ENCODE data around the gene FBRSL1.
"Not testable (repeated sequence)": the region's sequence is repeated elsewhere in the genome, so short reads cannot be mapped to it uniquely, and the experiment has no call there.

The FBRSL1 gene

DNA sequence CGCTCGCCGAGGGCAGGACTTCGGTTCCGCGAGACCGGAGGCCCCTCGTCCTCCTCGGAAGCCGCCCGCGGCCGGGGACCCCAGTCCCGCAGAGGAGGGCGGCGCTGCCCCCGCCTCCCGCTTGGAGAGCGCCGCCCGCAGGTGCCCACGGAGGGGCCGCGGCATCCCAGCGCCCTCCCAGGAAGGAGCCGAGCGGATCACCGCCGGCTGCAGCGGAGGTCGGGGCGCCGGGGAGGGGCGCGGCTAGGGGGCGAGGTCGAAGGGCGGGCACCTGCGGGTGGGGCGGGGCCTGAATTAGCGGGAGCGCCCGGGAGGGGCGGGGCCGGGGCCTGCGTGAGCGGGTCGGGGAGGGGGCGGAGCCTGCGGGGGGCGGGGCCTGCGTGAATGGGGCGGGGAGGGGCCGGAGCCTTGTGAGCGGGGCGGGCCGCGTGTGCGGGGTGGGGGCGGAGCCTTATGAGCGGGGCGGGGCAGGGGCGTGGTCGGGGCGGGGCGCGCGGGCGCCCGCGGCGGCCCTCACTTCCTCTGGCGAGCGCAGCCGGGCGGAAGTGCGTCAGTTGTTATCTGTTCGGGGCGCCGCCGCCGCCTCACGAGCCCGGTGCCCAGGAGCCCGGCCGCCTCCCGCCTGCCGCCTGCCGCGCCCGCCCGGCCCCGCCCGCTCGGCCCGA, at the start of gene FBRSL1:
FBRSL1 (plus strand) TSS at position 550 of the 665 bp plus-strand sequence.
- peak; percentile 68 to 96 (median 90) for DNase-seq
- intact Hi-C loops (cut with DNase I) = loop anchor here (5.0 kb wide), 1 partner anchor 38 kb away; no protein-coding TSS in a partner anchor

- intact Hi-C loops (cut with DNase I); DNase-seq: not testable (repeated sequence)
Observed at GRCh38 chr12:132440420-132440819, 49.5 kb upstream of the FBRSL1 start.

DNA sequence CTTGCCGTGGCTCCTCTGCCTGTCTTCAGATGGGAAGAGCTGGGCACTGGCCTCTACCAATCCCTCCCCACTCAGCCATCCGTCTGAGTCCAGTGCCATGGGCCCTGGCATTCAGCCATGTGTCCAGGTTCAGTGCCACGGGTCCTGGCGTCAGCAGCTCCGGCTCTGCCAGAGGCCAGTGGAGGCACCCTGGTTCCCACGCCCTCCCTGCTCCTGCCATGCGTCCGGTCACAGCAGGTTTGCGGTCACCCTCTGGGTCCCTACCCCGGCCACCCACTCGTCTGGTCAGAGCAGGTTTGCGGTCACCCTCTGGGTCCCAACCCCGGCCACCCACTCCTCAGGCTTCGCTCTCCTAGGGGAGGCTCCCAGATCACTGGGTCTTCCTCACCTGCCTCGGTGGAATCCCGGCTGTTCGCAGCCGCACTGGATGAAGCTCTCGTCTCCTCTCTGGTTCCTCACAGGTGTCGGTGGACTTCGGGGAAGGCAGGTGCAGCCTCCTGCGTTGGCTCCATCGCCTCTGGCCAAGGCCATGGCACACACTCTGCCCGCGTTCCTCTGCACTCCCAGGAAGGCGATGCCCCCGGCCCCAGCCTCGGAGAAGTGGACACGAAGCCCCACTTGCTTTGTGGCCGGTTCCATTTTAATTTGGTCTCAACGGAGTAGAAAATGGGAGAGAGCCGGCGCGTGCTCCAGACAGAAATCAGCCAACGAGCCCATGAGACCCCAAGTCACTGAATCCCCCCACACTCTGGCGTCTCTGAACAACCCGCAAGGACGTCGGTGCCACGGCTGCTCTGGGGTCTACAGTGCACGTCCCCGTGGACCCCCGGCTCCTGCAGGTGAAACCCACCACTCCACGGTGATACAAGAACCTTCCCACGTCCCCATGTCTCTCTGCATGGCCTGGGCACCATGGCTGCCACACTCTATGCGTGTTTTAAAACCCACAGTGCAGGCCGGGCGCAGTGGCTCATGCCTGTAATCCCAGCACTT, 47.8 kb upstream of the FBRSL1 start:
- intact Hi-C loops (cut with DNase I) = no loop called here
- peak in 1 of 42 donors; percentile 20 for DNase-seq

DNA sequence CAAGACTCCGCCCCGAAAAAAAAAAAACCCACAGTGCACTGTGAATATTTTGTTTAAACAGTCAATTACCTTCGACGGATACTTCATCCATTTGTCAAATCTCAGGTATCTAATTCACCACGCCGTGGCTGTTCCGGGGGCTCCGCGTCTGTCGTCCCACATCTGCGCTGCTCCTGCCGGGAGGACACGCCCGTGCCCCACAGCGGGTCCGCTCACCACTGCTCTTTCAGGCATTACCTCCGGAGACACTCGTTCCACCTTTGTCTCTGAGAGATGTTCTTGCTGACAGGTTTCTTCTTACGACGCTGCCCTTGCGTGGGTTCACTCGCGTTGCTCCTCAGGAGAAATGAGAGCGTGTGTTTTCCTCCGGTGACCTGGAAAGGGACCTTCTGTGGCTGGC, 46.9 kb upstream of the FBRSL1 start:
- no peak for DNase-seq
- intact Hi-C loops (cut with DNase I) = no loop called here

- no peak for DNase-seq
- intact Hi-C loops (cut with DNase I) = no loop called here
Observed at GRCh38 chr12:132444283-132444682, 45.7 kb upstream of the FBRSL1 start.

- intact Hi-C loops (cut with DNase I) = no loop called here
- peak in 16 of 42 donors; percentile 20 to 54 (median 35) for DNase-seq
Observed at GRCh38 chr12:132444957-132445883, 44.7 kb upstream of the FBRSL1 start.

DNA sequence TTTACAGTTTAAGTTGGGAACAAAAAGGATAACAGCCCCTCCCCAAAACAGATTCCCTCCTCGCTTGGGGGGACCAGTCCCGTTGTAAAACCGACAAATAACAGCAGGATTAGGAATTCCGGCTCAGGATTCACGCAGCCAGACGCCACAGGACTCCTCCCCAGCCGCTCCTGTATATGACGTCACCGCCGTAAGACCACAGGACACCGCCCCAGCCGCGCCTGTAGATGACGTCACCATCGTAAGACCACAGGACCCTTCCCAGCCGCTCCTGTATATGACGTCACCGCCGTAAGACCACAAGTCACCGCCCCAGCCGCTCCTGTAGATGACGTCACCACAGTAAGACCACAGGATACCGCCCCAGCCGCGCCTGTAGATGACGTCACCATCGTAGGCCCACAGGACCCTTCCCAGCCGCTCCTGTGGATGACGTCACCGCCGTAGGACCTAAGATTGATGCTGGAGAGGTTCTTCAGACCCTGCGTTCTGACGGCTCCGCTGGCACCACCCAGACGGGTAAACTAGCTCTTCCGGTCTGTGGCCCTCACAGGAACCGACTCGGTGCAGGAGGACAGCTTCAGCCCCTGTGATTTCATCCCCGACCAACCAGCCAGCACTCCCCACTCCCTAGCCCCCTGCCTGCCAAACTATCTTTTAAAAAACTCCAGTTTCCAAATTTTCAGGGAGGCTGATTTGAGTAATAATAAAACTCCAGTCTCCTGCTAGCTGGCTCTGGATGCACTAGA, 43.9 kb upstream of the FBRSL1 start:
- DNase-seq = peak in 3 of 42 donors; percentile 40 to 59 (median 55)
- intact Hi-C loops (cut with DNase I) = no loop called here

DNA sequence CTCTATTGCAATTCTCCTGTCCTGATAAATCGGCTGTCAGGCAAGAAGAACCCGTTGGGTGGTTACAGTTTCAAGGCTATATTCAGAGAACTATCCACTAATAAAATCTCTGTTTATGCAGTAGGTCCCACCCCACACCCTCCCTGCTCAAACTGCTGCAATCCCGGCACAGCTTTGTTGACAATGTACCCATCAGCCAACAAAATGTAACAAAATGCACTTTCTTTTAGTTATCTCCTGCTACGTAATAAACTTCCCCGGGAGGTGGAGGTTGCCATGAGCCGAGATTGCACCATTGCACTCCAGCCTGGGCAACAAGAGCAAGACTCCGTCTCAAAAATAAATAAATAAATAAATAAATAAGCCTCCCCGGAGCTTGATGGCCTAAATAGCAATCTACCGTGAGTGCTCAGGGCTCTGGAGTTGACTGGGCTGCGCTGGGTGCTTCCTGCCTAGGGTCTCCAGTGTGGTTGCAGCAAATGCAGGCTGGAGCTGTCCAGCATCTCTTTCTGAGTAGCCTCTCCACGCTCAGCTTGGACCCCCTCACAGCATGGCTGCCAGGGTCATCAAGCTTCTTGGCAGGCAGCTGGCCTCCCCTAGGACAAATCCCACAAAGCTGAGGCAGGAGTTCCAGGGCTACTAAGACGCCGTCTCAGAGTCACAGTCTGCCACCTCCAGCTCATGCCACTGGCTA, 43.2 kb upstream of the FBRSL1 start:
- DNase-seq = no peak
- intact Hi-C loops (cut with DNase I) = no loop called here

DNA sequence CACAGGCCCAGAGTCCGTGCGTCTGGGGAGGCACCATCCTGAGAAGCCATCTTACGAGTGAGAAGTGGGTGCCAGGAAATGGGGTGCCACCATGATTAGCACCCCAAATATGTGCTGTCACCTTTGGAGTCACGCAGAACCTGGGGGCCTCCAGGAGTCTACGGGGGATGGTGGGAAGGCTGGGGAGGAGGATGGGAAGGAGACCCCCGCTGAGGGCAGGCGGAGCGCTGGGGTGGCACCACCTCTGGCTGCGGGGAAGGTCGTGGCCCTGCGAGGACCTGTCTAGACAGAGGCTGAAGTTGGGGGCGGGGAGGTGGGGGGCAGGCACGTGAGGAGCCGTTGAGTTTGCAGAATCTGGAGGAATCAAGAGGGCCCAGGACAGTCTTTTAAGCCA, 42.6 kb upstream of the FBRSL1 start:
- intact Hi-C loops (cut with DNase I) = no loop called here
- no peak for DNase-seq

GRCh38 chr12:132447731-132448462, 42.1 kb upstream of the FBRSL1 start:
- intact Hi-C loops (cut with DNase I) = no loop called here
- no peak for DNase-seq

DNA sequence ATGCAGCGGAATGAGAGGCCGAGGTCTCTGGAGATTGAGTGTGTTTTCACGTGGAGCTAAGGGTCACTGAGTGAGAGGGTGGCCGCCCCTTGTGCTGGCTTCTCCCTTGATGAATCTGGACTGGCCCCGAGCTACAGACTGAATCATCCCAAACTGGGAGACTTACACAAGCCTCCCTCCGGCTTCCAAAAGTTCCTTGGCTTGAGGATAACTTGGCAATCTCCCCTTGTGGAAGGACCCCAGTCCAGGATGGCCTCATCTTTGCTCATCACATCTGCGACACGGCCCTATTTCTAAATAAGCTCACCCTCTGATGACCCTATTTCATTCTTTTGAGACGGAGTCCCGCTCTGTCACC, 41.5 kb upstream of the FBRSL1 start:
- intact Hi-C loops (cut with DNase I) = no loop called here
- DNase-seq = no peak

- DNase-seq = no peak
- intact Hi-C loops (cut with DNase I) = no loop called here
Observed at GRCh38 chr12:132449565-132450417, 40.2 kb upstream of the FBRSL1 start.

- DNase-seq = no peak
- intact Hi-C loops (cut with DNase I) = no loop called here
Observed at GRCh38 chr12:132450418-132451171, 39.4 kb upstream of the FBRSL1 start.

DNA sequence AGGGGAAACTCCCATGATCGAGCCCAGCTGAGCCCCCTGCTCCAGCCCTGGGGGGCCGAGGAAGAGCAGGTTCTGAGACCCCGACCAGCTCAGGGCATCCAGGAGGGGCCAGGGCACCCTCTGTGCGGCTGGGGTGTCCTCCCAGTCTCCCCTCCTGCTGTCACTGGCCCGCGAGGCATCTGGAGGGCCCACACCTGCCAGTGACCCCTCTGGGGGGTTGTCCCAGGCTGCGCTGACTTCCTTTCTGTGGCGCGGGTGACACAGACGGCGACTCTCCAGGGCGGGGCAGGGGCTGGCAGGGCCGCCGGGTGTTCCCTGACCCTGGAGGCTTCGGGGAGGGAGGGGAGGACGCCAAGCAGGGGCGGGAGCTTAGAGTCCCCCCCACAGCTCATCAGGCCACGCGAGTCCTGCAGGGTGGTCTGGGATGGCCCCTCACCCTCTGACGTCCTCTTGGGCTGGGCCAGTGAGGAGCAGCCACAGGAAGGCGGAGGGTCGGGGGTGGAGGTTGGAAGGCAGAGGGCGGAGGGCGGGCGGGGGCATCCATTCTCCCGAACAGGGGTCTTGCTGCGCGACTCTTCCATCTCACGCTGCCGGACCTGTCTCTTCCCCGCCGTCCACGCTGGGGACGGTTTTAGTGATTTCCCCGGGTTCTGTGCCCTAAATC, 38.6 kb upstream of the FBRSL1 start:
- intact Hi-C loops (cut with DNase I) = no loop called here
- DNase-seq = no peak

- no peak for DNase-seq
- intact Hi-C loops (cut with DNase I) = no loop called here
Observed at GRCh38 chr12:132451836-132452195, 38.1 kb upstream of the FBRSL1 start.

All from head of caudate nucleus (tissue), 42 donors.